Tibial nerve (tissue), 4 donors: ENCODE data around the gene ADGRG7.

Experiments used
- CTCF ChIP-seq, 5 experiments: fragments of 200-600 bp in 3 of 5; fragments of 450-650 bp in 2 of 5; sonication (generic) in 3 of 5; IDR thresholded peaks; one replicate each; pipeline ENCODE4 v1.5.1; 2016 to 2019; ENCODE audit warnings: antibody characterized with exemption in 5 of 5, mild to moderate bottlenecking in 3 of 5, moderate library complexity in 2 of 5
- EP300 ChIP-seq, 2 donors: sonication (generic); formaldehyde crosslinking; IDR thresholded peaks; one replicate each; pipeline ENCODE4 v1.6.1; 2017; ENCODE audit warnings: antibody characterized with exemption in 2 of 2, mild to moderate bottlenecking in 1 of 2
- POLR2A ChIP-seq, 2 donors: fragments of 450-650 bp; IDR thresholded peaks; one replicate each; pipeline ENCODE4 v1.6.1; 2017; ENCODE audit warnings: antibody characterized with exemption in 2 of 2, mild to moderate bottlenecking in 2 of 2, moderate library complexity in 2 of 2

GRCh38 chr3:100710261-100710968 is 101.0 kb downstream of the ADGRG7 start:
- no peak for TF ChIP-seq CTCF (IDR thresholded peaks at IDR 0.05)
- TF ChIP-seq POLR2A (IDR thresholded peaks at IDR 0.05) = no peak
- no peak for TF ChIP-seq EP300 (IDR thresholded peaks at IDR 0.05)
